Measurements from ENCODE around the gene ACSS1.
"Not testable (repeated sequence)": the region's sequence is repeated elsewhere in the genome, so short reads cannot be mapped to it uniquely, and the experiment has no call there.

Gene ACSS1

DNA sequence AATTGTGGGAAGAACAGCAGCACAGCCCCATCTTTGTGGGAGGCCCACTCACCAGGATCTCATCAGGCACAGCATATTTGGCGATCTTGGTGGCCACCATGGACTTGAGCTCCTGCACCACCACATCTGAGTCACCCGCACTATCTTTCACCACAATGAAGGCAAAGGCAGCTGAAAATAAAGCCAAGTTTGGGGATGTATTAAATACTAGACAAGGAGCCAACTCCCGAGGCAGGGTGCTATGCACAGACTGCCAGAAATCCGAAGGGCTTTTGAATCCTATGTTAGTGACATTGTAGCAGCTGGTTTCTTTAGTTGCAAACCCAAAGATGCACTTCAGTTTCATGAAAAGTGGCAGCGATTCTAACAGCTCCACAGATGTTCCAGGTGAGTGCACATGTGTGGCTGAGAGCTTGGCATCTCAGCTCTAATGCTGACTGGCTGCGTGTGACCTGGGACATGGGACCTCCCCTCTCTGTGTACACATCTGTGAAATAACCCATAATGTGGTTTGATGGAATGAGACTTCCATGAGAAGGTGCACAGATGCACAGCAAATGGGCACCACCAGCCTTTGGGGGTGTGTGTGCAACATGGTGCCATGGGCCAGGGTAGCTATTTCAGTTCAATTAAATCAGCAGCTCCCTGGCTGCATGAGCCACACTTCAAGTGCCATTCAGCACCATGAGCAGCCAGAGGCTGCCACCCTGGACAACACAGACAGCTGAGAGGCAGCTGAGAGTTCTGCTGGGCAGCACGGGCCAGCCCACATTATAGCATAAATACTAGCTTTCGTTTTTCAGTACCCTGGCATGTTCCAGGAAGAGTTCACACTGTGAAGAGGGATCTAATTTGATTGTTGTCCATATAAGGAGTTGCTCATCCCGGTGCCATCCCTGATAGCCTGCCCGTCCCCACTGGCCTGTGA lies 48.5 kb downstream of the ACSS1 start:
- no peak for ATAC-seq

DNA sequence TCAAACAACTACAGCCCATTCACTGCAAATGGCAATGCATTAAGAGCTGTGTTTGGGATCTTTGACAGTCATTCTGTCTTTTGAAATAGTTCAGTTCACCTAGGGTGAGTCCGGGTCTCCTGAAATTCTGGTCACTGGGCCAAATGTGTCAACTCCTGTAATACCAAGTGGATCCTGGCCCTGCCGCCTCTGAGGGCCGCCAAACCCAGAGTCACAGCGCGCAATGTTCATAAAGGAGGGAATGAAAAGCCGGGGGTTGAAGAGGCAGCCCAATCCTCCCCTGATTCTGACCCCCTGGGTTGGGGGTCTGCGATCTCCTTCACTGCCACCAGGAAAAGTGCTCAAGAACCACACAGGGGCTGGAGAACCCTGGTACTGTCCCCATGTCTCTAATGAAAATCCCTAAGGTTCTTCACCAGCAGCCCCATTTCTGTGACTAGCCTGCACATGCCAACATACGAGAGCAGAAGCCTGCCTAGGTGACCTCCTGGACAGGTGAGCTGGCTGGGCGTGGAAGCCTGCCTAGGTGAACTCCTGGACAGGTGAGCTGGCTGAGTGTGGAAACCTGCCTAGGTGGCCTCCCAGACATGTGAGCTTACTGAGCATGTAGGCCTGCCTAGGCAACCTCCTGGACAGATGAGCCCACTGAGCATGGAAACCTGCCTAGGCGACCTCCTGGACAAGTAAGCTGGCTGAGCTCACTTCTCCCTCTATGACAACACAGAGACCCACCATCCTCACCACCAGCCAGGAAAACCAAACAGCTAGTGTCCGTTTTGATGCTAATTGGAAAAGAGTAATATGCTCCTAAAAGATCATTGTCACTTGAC lies 49.3 kb downstream of the ACSS1 start:
- no peak for ATAC-seq

DNA sequence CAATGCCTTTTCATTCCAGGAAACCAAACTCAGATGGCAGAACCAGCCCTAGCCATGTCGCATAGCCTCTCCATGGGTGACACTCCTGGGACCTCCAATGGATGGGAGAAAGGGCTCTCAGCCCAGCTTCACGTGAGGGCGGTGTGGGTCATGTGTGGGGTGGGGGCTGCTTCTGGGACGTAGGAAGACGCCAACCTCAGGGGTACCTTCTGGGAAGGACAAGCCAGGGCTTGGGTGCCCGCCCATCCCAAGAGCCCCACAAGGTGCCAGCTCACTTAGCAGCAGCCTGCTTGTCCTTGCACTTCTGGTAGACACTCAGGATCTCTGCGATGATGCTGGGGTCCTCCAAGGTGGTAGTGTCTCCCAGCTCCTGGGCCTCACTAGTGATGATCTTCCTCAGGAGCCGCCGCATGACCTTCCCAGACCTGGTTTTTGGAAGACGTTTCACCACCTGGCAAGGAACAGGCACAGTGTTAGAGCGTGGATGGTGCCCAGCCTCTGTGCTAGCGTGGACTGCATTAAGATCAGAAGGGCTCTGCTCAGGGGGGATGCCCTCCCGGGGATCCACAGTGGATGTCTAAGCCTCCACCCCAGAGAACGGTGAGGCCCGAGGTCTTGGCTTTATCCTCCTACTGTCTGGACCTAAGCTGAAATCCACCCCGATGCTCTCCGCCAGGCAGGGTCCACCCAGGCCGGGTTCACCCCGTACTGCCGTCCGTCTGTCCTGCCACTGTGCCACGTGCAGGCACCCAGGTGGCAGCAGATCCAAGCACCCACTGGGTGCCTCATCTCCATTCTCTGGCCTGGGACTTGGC lies 50.2 kb downstream of the ACSS1 start:
- ATAC-seq, result no peak

DNA sequence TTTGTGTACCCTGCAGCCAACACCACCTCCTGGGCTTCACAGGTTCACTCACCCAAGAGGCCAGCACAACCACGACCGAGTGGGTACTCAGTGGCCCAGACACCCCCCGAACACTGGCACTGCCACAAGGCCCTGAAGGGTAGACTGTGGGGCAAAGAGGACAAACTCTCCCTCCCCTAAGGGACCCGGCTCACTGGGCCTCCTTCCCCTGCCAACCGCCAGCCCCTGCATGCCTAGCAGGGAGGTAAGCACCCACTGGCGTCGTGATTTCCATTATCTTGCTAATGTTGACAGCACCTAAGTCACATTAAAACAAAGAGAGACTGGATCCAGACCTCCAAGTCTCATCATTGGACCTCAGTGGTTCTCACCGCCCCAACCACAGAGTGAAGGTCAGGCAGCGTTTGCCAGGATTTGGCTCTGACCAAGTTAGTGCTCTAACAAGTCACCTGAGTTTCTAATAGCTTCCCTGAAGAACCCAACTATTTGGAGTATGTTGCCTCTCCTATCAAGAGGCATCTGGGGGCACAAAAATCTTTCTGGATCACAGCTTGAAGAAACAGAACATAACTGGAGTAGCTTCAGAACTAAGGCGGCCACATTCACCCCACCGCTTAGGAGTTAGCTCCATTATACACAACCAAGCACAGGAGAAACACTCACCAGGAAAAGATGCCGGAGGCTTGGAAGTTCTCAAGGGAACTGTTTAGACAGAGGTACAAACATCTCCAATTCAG lies 51.3 kb downstream of the ACSS1 start:
- no peak for ATAC-seq

DNA sequence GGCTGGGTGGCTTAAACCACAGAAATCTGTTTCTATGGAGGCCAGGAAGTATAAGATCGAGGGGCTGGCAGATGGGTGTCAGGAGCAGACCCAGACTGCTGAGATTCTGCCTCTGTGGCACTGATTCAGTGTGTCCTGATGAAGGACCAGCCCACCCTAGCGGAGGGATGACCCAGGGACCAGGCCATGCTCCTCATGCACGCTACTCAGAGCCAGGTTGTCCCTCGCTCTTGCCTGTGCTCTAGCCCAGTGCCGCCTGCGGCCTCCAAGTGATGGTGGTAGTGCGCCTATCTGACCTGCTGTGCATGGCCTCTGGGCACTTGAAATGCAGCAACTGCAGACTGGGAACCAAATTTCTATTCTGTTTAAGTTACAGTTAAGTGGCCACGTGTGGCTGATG lies 52.3 kb downstream of the ACSS1 start:
- no peak for ATAC-seq

DNA sequence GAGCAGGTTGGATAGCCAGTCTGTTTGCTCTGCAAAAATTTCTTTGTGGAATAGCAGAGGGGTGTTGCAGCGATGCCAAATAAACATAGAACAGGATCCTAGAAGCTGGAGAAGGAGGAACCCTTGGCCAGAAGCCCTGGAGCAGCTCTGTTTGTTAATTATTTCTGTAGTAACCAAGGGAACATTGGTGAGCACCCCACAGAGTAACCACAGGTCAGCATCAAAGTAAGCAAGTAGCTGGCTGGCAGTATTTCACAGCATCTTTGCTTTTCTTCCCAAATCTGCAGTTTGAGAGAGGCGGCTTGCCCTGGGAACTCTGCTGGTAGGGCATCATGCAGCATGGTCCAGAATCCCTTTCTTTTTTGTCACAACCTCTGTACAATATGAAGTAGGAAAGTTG lies 52.7 kb downstream of the ACSS1 start:
- no peak for ATAC-seq

DNA sequence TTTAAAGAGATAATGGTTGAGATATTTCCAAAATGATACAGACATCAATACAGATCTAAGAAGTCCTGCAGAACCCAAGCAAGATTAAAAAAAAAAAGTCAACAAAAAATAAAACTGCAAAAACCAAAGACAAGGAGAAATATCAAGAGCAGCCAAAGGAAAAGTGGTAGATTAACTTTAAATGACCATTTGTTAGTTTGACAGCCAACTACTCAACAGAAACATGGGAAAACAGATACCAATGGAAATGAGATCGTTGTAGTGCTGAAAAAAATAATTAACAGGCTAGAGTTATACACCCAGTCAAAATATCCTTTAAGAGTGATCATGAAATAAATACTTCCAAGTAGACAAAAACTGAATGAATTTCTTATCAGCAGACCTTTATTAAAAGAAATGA lies 54.9 kb downstream of the ACSS1 start:
- ATAC-seq, result no peak

DNA sequence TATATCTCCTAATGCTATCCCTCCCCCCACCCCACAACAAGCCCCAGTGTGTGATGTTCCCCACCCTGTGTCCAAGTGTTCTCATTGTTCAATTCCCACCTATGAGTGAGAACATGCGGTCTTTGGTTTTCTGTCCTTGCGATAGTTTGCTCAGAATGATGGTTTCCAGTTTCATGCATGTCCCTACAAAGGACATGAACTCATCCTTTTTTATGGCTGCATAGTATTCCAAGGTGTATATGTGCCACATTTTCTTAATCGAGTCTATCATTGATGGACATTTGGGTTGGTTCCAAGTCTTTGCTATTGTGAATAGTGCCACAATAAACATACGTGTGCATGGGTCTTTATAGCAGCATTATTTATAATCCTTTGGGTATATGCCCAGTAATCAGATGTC lies 56.6 kb downstream of the ACSS1 start:
- ATAC-seq, result not testable (repeated sequence)

DNA sequence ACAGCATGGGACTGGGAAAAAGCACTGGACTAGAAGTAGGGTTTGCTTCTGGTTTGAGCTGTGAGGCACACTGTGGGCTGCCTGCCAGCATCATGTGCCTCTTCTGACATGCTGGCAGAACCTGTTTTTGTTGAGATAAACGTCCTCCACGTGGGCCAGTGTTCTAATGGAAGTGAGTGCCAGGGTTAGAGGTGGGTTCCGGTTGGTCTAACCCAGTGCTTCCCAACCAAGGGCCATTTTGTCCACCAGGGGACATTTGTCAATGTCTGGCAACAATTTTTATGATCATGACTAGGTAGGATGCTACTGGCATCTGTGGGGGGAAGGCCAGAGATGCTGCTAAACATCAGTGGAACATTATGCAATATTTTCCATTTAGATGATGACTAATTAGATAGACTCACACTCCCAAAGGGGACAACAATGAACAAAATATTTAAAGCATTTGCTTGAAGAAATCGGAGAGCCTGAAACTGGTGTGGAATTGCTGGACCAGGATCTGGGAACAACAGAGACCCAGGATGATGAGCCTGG lies 57.6 kb downstream of the ACSS1 start:
- peak; percentile 35 to 58 for ATAC-seq

DNA sequence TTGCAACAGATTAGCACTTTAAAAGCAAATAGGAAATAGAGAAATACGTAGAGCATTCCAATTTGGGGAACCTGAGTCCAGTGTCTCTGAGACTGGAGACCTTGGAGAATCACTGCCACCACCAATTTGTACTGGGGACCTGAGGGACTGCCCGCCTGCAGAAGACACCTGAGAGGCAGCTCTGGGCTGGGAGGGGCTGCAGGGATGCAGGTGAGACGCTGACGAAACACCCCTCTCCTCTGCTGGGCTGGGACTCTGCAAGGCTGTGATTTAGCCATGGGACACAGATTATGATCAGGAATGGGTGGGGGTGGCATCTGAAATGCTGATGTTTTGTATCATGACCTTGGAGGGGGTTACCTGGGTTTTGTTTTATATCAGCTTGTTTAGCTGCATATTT lies 58.4 kb downstream of the ACSS1 start:
- ATAC-seq, result no peak

DNA sequence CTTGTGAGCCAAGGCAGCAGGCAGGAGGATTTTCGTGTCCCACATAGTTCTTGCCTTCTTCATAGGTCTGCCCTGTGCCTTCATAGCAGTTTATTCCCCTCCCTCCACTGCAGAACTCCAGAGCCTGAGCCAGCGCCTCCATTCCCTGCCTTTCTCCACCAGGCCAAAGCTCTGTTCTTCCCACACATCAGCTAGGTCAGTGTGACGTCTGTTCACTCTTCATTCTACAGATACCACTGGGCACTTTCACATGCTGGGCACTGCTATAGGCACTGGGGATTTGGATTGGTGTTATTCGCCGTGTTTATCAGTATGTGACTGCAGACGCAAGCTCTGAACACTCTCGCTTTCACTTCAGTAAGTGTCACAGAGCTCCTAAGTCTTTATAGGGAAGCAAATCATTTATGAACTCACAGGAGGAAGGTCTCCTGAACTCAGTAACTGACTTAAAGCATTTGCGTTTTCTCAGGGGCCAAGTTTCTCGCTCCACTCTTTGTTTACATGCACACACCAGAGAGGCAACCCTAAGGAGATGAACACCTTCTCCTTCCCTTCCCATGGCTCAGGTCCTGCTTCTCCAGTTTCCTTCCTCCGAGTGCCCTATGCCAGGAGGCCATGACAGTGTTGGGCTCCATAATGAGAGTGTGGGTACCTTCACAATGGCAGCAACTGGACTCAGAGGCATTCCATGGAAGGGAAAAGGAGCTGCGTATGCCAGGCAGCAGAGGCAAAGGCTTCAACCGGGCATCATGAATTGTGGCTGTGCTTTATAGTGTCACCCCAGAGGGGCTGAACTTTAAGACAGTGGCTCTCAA lies 59.1 kb downstream of the ACSS1 start:
- no peak for ATAC-seq

DNA sequence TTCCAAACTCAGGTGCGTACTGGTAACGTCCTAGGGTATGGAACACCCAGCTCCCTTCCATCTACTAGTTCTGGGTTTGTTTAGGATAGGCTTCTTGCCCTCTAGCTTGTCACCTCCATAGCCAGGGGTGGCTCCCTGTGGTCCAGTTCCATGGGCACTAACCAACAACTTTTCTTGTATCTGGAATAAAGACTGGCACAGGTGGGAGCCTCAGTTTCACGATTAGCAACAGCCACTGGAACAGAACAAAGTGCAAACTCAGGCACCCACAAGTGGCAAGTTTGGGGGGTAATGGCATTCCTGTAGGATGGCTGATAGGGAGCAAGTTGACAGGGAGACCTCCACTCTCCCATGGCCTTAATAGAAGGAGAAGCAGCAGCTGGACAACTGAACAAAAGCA lies 59.8 kb downstream of the ACSS1 start:
- no peak for ATAC-seq

DNA sequence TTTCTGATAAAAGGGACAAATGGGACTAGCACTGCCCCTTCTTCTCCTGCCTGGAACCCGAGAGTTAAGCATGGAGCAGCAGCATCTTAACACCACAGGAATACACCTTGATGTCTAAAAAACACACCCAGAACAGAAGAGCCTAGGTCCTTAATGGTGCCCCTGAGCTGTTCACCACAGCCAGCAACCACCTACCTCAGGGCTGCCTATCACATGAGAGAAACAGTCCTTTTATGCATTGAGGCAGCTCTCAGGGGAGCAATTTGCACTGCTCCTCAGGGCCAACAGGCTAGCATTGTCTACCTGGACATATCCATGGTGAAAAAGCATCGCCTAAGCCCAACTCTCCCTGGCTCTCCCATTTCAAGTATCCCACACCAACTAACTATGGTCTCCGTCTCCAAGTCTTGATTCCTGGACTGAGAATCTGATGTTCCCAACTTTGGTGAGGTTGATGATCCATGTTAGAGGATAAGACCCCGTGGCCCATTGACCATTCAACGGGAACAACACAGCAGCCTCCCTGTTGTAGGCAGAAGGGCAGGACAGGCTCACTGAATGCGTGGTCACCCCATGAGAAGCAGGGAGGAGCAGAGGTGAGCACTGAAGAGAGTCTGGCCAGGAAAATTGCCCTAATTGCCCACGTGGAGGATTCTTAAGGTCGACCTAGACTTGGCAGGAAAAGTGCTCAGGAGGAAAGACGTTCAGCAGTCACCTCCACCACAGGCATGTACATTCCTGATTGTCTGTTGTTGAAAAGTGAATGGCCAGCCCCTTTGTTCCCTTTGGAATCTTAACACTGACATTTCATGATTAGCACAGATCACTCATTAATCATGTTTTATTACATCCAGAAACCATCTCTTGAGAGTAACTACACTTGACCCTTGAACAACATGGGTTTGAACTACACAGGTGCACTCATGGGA lies 61.2 kb downstream of the ACSS1 start:
- ATAC-seq, result no peak

DNA sequence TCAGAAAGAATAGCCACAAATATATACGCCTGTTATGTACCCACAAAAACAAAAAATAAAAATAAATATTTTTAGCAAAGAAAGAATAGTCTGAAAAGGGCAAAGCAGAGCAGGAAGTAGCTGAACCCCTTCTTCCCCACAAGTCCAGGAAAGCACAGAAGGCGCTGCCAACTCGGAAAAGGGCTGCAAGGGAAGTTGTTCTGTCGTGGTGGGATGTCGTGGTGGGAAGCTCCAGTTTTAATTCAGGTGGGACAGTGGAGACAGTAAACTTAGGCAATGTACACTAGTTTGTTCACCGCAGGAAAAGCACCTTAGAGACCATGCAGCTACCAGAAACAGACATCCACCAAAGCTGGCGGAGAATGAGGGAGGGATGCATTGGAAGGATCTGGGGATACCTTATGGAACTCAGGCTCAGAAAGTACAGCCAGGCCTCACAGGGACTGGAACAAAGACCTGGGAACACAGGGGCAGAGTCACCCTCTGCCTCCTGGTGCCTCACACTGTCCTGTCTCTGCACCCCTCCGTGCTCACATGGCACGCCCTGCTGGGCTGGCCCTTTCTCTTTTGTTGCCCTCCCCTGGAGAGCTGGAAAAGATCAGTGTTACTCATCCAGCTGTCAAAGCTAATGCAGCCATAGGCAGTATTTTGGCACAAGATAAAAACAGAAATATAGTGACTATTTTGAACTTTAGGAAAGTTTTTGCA lies 62.0 kb downstream of the ACSS1 start:
- no peak for ATAC-seq

DNA sequence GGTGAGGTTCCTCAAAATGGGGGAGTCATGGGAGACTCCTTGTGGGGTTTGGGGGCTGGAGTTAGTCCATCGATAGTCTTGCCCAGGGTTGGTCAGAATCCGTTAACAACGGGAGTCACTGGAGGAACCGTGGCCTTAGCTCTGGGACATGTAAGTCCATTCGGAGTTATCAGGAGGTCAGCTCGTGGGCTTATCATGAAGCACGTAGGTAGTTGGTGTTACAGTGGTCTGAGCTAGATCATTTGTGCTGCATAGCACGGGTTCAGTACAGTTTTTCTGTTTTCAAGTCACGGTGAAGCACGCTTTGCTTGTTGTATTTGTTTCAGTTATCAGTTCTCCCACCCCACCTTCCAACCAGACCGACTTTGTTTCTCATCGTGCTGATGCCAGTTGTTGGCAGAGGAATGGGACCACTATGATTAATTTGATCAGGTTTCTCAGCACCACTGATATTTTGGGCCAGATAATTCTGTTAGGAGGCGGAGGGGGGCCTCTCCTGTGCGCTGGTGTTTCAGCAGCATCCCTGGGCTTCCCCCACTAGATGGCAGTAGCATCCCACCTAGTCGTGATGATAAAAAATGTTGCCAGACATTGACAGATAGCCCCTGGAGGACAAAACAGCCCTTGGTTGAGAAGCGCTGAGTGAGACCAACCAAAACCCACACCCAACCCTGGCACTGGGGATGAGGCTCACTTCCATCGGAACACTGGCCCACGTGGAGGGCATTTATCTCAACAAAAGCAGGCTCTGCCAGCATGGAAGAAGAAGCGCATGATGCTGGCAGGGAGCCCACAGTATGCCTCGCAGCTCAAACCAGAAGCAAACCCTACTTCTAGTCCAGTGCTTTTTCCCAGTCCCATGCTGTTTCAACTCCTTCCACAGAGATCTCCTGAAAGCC lies 63.2 kb downstream of the ACSS1 start:
- ATAC-seq, result peak; percentile 21 to 38

DNA sequence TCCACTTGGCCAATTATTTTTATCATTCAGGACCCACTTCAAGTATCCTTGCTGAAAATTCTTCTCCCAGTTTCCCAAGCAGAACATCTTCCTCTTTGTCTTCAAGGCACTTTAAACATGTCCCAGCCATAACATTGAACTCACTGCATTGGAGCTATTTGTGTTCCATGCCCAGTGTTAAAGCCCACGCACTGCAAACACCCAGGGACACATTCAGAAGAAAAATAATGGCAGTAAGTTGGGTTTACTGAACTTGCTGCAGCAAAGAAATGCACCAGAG lies 63.8 kb downstream of the ACSS1 start:
- ATAC-seq, result no peak

DNA sequence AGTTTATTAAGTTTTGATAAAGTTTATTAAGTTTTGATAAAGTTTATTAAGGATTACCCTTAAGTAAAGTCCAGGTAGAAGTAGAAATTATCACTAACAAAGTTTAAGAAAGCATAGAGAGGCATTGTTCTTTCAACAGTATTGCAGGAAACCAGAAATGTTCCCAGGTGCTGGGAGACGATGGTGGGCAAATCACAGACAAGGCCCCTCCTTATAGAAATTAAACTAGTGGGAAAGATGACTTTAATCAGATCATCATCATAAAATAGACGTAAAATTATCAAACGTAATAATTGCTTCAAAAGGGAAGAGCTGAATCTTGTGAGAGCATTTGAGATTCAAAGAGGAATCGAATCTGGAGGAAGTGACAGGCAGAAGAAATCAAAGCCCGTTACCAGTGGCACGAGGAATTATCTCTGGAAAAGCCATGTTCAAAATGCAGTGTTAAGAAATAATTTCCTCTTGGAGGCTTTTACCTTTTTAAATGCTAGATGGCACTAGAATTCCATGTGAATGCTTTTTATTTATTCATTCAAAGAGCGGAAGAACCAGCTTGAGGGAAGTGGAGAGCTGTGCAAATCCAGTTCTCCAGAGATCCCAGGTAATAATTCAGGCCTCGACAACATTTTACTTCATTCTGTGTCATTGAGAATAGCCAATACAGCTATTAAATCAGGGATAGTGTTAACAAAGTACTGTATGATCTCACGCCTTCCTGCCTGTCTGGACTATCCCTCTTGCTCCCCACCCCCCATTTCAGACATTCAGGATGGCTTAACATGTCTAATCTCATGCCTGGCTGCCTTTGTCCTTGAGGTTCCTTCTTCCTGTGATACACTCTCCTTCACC lies 64.4 kb downstream of the ACSS1 start:
- no peak for ATAC-seq
